Erythroblast (primary cell): ENCODE measurements around the gene RFC5.

Experiments
- DNase-seq, 2 experiments: peaks; one replicate each; lab custom pipeline; 2025; lab: John Stamatoyannopoulos, UW
- GATA1 ChIP-seq: IDR thresholded peaks from 2 replicates; pipeline ENCODE4 v1.6.1; 2011; ENCODE audit warnings: low read depth, mild to moderate bottlenecking, control low read depth, low read length, moderate library complexity
- POLR2A ChIP-seq: IDR thresholded peaks from 2 replicates; pipeline ENCODE4 v1.6.1; 2011; ENCODE audit warnings: mild to moderate bottlenecking, low read length

Gene RFC5

GRCh38 chr12:118025168-118025567 is 8.7 kb downstream of the RFC5 start:
- TF ChIP-seq POLR2A (no peak), GATA1 (no peak)
- no peak for DNase-seq

- DNase-seq: no peak
- no peak for TF ChIP-seq GATA1
- no peak for TF ChIP-seq POLR2A
Observed at GRCh38 chr12:118029166-118029565, 12.7 kb downstream of the RFC5 start.

GRCh38 chr12:118032188-118032587 is 15.7 kb downstream of the RFC5 start:
- DNase-seq: peak in 1 of 2 experiments; percentile 13
- no peak for TF ChIP-seq GATA1
- TF ChIP-seq POLR2A: no peak

- DNase-seq: no peak
- TF ChIP-seq GATA1 (no peak), POLR2A (no peak)
Observed at GRCh38 chr12:118033323-118033722, 16.8 kb downstream of the RFC5 start.

GRCh38 chr12:118033902-118034301 is 17.4 kb downstream of the RFC5 start:
- no peak for DNase-seq
- TF ChIP-seq GATA1: no peak
- no peak for TF ChIP-seq POLR2A

- TF ChIP-seq GATA1: no peak
- no peak for TF ChIP-seq POLR2A
- DNase-seq: no peak
Observed at GRCh38 chr12:118034429-118035189, 18.1 kb downstream of the RFC5 start.

- TF ChIP-seq POLR2A: peak; percentile 20
- TF ChIP-seq GATA1: no peak
- no peak for DNase-seq
Observed at GRCh38 chr12:118035190-118036041, 18.9 kb downstream of the RFC5 start.

GRCh38 chr12:118036672-118037411 is 20.3 kb downstream of the RFC5 start:
- DNase-seq: no peak
- TF ChIP-seq POLR2A (no peak), GATA1 (no peak)

- TF ChIP-seq POLR2A (no peak), GATA1 (no peak)
- no peak for DNase-seq
Observed at GRCh38 chr12:118038137-118038536, 21.6 kb downstream of the RFC5 start.

GRCh38 chr12:118042091-118042490 is 25.6 kb downstream of the RFC5 start:
- no peak for DNase-seq
- TF ChIP-seq GATA1 (no peak), POLR2A (no peak)

GRCh38 chr12:118044075-118044474 is 27.6 kb downstream of the RFC5 start:
- DNase-seq: no peak
- no peak for TF ChIP-seq GATA1
- TF ChIP-seq POLR2A: no peak

GRCh38 chr12:118044577-118044976 is 28.1 kb downstream of the RFC5 start:
- TF ChIP-seq GATA1: no peak
- TF ChIP-seq POLR2A: no peak
- no peak for DNase-seq

- no peak for DNase-seq
- TF ChIP-seq POLR2A: no peak
- no peak for TF ChIP-seq GATA1
Observed at GRCh38 chr12:118046430-118046829, 29.9 kb downstream of the RFC5 start.
